Measurements from ENCODE around the gene TJAP1.
"Not testable (repeated sequence)": the region's sequence is repeated elsewhere in the genome, so short reads cannot be mapped to it uniquely, and the experiment has no call there.

Gene TJAP1

DNA sequence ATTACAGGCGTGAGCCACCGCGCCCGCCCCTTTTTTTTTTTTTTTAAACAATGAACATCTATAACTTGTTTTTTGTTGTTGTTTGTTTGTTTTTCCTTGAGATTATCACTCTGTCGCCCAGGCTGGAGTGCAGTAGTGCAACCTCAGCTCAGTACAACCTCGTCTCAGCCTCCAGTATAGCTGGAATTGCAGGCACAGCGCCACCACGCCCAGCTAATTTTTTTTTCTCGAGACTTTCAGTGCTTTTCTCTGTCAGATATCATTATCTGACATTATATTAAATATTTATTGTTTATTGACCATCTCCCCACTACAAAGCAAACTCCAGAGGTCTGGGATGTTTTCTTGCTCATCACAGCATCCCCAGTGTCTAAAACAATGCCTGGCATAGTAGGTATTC is 19.7 kb upstream of the TJAP1 start:
- CTCF ChIA-PET = interaction anchor here (0.6 to 6.1 kb wide), 5 partner anchors 30 to 49 kb away, joined by 3 to 56 read pairs (median 5); partner anchors contain the start of gene ABCC10
- no peaks in the 10 kb centered on the region for H3K4me1 ChIP-seq (ENCODE audit: control insufficient read depth, insufficient read depth, low read length)
- POLR2A ChIA-PET = interaction anchor here (0.6 to 0.7 kb wide), 4 partner anchors 11 to 229 kb away, joined by 3 to 12 read pairs (median 6); no protein-coding TSS in a partner anchor
- no peaks in the 10 kb centered on the region for H3K9me3 ChIP-seq (ENCODE audit: control insufficient read depth, insufficient read depth, low read depth, low read length)
- no peak overlapping the region for H3K4me3 ChIP-seq (ENCODE audit: low read depth, low read length)
- no peak overlapping the region for H3K27ac ChIP-seq (ENCODE audit: extremely low read depth, low read depth, low read length)
- peaks cover 4 to 7% of the 10 kb centered on the region in 2 experiments; a peak in 2 of 3 replicates for H3K36me3 ChIP-seq (ENCODE audit: control insufficient read depth in 2 of 2, insufficient read depth in 1 of 2, low read length in 2 of 2)
- TF ChIP-seq, protein P1, sequence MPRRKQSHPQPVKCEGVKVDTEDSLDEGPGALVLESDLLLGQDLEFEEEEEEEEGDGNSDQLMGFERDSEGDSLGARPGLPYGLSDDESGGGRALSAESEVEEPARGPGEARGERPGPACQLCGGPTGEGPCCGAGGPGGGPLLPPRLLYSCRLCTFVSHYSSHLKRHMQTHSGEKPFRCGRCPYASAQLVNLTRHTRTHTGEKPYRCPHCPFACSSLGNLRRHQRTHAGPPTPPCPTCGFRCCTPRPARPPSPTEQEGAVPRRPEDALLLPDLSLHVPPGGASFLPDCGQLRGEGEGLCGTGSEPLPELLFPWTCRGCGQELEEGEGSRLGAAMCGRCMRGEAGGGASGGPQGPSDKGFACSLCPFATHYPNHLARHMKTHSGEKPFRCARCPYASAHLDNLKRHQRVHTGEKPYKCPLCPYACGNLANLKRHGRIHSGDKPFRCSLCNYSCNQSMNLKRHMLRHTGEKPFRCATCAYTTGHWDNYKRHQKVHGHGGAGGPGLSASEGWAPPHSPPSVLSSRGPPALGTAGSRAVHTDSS (tag by site-specific recombination; IDR thresholded peaks at IDR 0.05) = no peak
- TF ChIP-seq ZNF76 (tag by site-specific recombination; IDR thresholded peaks at IDR 0.05; ENCODE audit: borderline replicate concordance, low read depth) (no peak), YY1 (tag by site-specific recombination; IDR thresholded peaks at IDR 0.05) (no peak)
- TF ChIP-seq, protein P2, sequence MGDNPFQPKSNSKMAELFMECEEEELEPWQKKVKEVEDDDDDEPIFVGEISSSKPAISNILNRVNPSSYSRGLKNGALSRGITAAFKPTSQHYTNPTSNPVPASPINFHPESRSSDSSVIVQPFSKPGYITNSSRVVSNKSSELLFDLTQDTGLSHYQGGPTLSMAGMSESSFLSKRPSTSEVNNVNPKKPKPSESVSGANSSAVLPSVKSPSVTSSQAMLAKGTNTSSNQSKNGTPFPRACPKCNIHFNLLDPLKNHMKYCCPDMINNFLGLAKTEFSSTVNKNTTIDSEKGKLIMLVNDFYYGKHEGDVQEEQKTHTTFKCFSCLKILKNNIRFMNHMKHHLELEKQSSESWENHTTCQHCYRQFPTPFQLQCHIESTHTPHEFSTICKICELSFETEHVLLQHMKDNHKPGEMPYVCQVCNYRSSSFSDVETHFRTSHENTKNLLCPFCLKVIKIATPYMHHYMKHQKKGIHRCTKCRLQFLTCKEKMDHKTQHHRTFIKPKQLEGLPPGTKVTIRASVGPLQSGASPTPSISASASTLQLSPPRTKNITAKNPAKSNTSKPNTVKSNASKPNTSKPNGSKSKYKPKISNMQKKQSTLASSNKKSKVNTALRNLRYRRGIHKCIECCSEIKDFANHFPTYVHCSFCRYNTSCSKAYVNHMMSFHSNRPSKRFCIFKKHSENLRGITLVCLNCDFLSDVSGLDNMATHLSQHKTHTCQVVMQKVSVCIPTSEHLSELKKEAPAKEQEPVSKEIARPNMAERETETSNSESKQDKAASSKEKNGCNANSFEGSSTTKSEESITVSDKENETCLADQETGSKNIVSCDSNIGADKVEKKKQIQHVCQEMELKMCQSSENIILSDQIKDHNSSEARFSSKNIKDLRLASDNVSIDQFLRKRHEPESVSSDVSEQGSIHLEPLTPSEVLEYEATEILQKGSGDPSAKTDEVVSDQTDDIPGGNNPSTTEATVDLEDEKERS (tag by site-specific recombination; IDR thresholded peaks at IDR 0.05) = no peak

DNA sequence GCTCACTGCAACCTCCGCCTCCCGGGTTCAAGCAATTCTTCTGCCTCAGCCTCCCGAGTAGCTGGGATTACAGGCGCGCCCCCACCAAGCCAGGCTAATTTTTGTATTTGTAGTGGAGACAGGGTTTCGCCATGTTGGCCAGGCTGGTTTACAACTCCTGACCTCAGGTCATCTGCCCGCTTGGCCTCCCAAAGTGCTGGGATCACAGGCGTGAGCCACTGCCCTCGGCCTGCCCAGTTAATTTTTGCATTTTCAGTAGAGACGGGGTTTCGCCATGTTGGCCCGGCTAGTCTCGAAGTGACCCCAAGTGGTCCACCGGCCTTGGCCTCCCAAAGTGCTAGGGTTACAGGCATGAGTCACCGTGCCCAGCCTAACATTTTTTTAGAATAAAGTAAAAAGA is 19.2 kb upstream of the TJAP1 start:
- H3K4me1 ChIP-seq (ENCODE audit: control insufficient read depth, insufficient read depth, low read length); H3K9me3 ChIP-seq (ENCODE audit: control insufficient read depth, insufficient read depth, low read depth, low read length); H3K4me3 ChIP-seq (ENCODE audit: low read depth, low read length); H3K36me3 ChIP-seq (ENCODE audit: control insufficient read depth in 2 of 2, insufficient read depth in 1 of 2, low read length in 2 of 2); H3K27ac ChIP-seq (ENCODE audit: extremely low read depth, low read depth, low read length): not testable (repeated sequence)
- CTCF ChIA-PET = interaction anchor here (0.6 to 6.1 kb wide), 6 partner anchors 10 to 50 kb away, joined by 3 to 56 read pairs (median 4); partner anchors contain the start of gene ABCC10
- POLR2A ChIA-PET = interaction anchor here (0.7 kb wide), 3 partner anchors 12 to 862 kb away, joined by 3 to 12 read pairs (median 5); no protein-coding TSS in a partner anchor

DNA sequence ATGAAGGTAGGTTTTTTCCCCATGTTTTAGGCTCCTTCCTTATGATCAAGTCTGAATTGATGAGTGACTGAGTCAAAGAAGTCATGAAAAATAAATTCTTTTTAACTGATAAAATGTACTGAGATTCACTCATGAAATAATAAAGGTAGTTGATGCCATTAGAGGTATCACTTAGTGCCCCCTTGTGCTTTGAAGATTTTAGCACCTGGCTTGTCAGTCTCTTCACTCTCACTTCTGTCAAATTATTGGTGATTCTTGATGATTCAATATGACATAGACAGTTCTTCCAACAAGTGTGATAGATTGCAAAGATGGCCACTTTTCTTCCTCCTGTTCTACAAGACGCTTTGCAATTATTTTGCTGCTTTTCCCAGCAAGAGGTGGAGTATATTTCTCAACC is 17.8 kb upstream of the TJAP1 start:
- POLR2A ChIA-PET = interaction anchor here (1.2 kb wide), 1 partner anchor 90 kb away, joined by 4 read pairs; the partner anchor contains the start of gene ZNF318

More for the DNA sequence above, 17.8 kb upstream of the TJAP1 start:
- CTCF ChIA-PET = interaction anchor here (1.1 to 1.6 kb wide), 3 partner anchors 11 to 47 kb away, joined by 3 to 7 read pairs (median 4); no protein-coding TSS in a partner anchor
- H3K36me3 ChIP-seq (ENCODE audit: control insufficient read depth in 2 of 2, insufficient read depth in 1 of 2, low read length in 2 of 2) = no peaks in the 10 kb centered on the region
- TF ChIP-seq, protein P3, sequence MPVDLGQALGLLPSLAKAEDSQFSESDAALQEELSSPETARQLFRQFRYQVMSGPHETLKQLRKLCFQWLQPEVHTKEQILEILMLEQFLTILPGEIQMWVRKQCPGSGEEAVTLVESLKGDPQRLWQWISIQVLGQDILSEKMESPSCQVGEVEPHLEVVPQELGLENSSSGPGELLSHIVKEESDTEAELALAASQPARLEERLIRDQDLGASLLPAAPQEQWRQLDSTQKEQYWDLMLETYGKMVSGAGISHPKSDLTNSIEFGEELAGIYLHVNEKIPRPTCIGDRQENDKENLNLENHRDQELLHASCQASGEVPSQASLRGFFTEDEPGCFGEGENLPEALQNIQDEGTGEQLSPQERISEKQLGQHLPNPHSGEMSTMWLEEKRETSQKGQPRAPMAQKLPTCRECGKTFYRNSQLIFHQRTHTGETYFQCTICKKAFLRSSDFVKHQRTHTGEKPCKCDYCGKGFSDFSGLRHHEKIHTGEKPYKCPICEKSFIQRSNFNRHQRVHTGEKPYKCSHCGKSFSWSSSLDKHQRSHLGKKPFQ (tag by site-specific recombination; IDR thresholded peaks at IDR 0.05) = no peak
- TF ChIP-seq, protein P4, sequence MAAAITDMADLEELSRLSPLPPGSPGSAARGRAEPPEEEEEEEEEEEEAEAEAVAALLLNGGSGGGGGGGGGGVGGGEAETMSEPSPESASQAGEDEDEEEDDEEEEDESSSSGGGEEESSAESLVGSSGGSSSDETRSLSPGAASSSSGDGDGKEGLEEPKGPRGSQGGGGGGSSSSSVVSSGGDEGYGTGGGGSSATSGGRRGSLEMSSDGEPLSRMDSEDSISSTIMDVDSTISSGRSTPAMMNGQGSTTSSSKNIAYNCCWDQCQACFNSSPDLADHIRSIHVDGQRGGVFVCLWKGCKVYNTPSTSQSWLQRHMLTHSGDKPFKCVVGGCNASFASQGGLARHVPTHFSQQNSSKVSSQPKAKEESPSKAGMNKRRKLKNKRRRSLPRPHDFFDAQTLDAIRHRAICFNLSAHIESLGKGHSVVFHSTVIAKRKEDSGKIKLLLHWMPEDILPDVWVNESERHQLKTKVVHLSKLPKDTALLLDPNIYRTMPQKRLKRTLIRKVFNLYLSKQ (tag by site-specific recombination; IDR thresholded peaks at IDR 0.05; ENCODE audit: borderline replicate concordance) = no peak
- TF ChIP-seq ZNF561 (tag by site-specific recombination; IDR thresholded peaks at IDR 0.05; ENCODE audit: borderline replicate concordance) (no peak), ZNF175 (tag by site-specific recombination; IDR thresholded peaks at IDR 0.05) (no peak), ZNF558 (tag by site-specific recombination; IDR thresholded peaks at IDR 0.05) (no peak), ZFP69B (tag by site-specific recombination; IDR thresholded peaks at IDR 0.05) (no peak), ZNF394 (tag by site-specific recombination; IDR thresholded peaks at IDR 0.05; ENCODE audit: borderline replicate concordance) (no peak), ZNF549 (tag by site-specific recombination; IDR thresholded peaks at IDR 0.05) (no peak)
- TF ChIP-seq, protein P5, sequence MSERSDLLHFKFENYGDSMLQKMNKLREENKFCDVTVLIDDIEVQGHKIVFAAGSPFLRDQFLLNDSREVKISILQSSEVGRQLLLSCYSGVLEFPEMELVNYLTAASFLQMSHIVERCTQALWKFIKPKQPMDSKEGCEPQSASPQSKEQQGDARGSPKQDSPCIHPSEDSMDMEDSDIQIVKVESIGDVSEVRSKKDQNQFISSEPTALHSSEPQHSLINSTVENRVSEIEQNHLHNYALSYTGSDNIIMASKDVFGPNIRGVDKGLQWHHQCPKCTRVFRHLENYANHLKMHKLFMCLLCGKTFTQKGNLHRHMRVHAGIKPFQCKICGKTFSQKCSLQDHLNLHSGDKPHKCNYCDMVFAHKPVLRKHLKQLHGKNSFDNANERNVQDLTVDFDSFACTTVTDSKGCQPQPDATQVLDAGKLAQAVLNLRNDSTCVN (tag by site-specific recombination; optimal IDR thresholded peaks at IDR 0.05) = no peak
- H3K4me1 ChIP-seq (ENCODE audit: control insufficient read depth, insufficient read depth, low read length) = no peaks in the 10 kb centered on the region
- H3K9me3 ChIP-seq (ENCODE audit: control insufficient read depth, insufficient read depth, low read depth, low read length) = no peaks in the 10 kb centered on the region
- no peak overlapping the region for H3K4me3 ChIP-seq (ENCODE audit: low read depth, low read length)
- no peak overlapping the region for H3K27ac ChIP-seq (ENCODE audit: extremely low read depth, low read depth, low read length)
